Testis (tissue), 3 donors: ENCODE measurements around the gene NRP2. TPM values are rescaled to one million over a fixed set of nuclear protein-coding genes. Genes with fewer than 3 reads are reported as not detected.

Source experiments
- DNase-seq: peaks from one replicate; pipeline ENCODE4 v3.0.0-alpha.2; 2019
- H3K27ac ChIP-seq, 2 donors: fragments of 200-600 bp; sonication (generic); one replicate each; pipeline ENCODE4 v1.5.1; 2019
- H3K27me3 ChIP-seq: fragments of 200-600 bp; sonication (generic); one replicate; pipeline ENCODE4 v1.5.1; 2019
- H3K36me3 ChIP-seq: fragments of 200-600 bp; sonication (generic); one replicate; pipeline ENCODE4 v1.5.1; 2017; ENCODE audit warnings: low read depth; ENCODE audit errors: missing control alignments
- H3K4me1 ChIP-seq: fragments of 200-600 bp; sonication (generic); one replicate; pipeline ENCODE4 v1.5.1; 2019
- H3K4me3 ChIP-seq, 2 donors: fragments of 200-600 bp; sonication (generic); one replicate each; pipeline ENCODE4 v1.5.1; 2017 to 2019
- H3K9me3 ChIP-seq: fragments of 200-600 bp; sonication (generic); one replicate; pipeline ENCODE4 v1.5.1; 2017
- POLR2A ChIP-seq: fragments of 450-650 bp; IDR thresholded peaks from one replicate; pipeline ENCODE4 v1.6.1; 2017; ENCODE audit warnings: antibody characterized with exemption, mild to moderate bottlenecking, moderate library complexity
- WGBS, 2 donors: methylation state at CpG; one replicate each; pipeline ENCODE4 v1.1.5; 2018; 5-methylcytosine and 5-hydroxymethylcytosine counted together
- intact Hi-C: fragments of 100-400 bp; cut with DNase I; formaldehyde crosslinking; loops from one replicate; pipeline ENCODE4 v1.15.1; 2023; ENCODE audit warnings: low total_unique reads
- polyA plus RNA-seq: library from polyadenylated mRNA; stranded (reverse); fragments of 350-450 nt; fragmentation: Illumina TruSeq; extraction: RNeasy Lipid Tissue Mini Kit (QIAGEN cat#74804); gene quantifications from one replicate; pipeline ENCODE4 v1.2.3, GENCODE V29; 2014; ENCODE audit warnings: low read depth, low replicate concordance; ENCODE audit not compliant: insufficient read depth
- total RNA-seq, 2 donors: library from RNA; depleted of rRNA; stranded (reverse); fragments of >200 nt; gene quantifications; one replicate each; pipeline ENCODE4 v1.2.3, GENCODE V29; 2016
- TF ChIP-seq, protein P1 (sequence below), 3 experiments: fragments of 450-650 bp in 2 of 3; fragments of 200-600 bp in 1 of 3; sonication (generic) in 1 of 3; IDR thresholded peaks; one replicate each; pipeline ENCODE4 v1.5.1; 2016 to 2019; ENCODE audit warnings: antibody characterized with exemption in 3 of 3, mild to moderate bottlenecking in 2 of 3, moderate library complexity in 1 of 3

Gene NRP2
- total and polyA plus RNA-seq, 3 donors from 2014 or later: 6.3 to 10.6 (median 6.3) TPM

- Histone ChIP-seq H3K27ac (no peak overlapping the region), H3K4me1 (no peaks in the 10 kb centered on the region), H3K4me3 (no peak overlapping the region), H3K36me3 (no peaks in the 10 kb centered on the region), H3K27me3 (no peaks in the 10 kb centered on the region), H3K9me3 (no peaks in the 10 kb centered on the region)
- TF ChIP-seq, protein P1, sequence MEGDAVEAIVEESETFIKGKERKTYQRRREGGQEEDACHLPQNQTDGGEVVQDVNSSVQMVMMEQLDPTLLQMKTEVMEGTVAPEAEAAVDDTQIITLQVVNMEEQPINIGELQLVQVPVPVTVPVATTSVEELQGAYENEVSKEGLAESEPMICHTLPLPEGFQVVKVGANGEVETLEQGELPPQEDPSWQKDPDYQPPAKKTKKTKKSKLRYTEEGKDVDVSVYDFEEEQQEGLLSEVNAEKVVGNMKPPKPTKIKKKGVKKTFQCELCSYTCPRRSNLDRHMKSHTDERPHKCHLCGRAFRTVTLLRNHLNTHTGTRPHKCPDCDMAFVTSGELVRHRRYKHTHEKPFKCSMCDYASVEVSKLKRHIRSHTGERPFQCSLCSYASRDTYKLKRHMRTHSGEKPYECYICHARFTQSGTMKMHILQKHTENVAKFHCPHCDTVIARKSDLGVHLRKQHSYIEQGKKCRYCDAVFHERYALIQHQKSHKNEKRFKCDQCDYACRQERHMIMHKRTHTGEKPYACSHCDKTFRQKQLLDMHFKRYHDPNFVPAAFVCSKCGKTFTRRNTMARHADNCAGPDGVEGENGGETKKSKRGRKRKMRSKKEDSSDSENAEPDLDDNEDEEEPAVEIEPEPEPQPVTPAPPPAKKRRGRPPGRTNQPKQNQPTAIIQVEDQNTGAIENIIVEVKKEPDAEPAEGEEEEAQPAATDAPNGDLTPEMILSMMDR (IDR thresholded peaks at IDR 0.05): no peak
- TF ChIP-seq POLR2A: no peak
- intact Hi-C loops: no loop called here
- DNase-seq: no peak
- WGBS, 2 donors: 95 to 96% methylated on average over 7 of the region's 7 CpGs
Measured at GRCh38 chr2:205768341-205768740, 86.0 kb downstream of the NRP2 start.

GRCh38 chr2:205768815-205769494, 86.7 kb downstream of the NRP2 start:
- DNase-seq: no peak
- H3K36me3 ChIP-seq: no peaks in the 10 kb centered on the region
- no peak overlapping the region for H3K4me3 ChIP-seq
- no peak overlapping the region for H3K27ac ChIP-seq
- WGBS, 2 donors: 86 to 96% methylated on average over 4 of the region's 4 CpGs
- no peaks in the 10 kb centered on the region for H3K4me1 ChIP-seq
- TF ChIP-seq, protein P1 (IDR thresholded peaks at IDR 0.05): no peak
- TF ChIP-seq POLR2A: no peak
- H3K27me3 ChIP-seq: no peaks in the 10 kb centered on the region
- intact Hi-C loops: no loop called here
- H3K9me3 ChIP-seq: no peaks in the 10 kb centered on the region

DNA sequence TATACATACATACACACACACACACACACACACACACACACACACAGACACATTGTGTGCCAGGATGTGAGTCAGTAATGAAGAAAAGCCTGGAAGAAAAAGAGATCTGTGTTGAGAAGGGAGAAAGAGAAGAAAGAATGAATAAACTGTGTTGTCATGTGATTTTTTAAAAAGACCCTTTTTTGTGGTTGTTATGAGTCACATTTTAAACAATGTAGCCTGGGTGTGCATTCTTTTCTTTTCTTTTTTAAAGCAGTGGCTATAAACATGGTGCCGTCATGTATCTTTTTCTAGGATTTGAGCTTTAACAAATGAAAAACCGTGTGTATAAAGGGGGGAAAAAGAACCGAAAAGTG, 87.2 kb downstream of the NRP2 start:
- no peaks in the 10 kb centered on the region for H3K4me1 ChIP-seq

DNA sequence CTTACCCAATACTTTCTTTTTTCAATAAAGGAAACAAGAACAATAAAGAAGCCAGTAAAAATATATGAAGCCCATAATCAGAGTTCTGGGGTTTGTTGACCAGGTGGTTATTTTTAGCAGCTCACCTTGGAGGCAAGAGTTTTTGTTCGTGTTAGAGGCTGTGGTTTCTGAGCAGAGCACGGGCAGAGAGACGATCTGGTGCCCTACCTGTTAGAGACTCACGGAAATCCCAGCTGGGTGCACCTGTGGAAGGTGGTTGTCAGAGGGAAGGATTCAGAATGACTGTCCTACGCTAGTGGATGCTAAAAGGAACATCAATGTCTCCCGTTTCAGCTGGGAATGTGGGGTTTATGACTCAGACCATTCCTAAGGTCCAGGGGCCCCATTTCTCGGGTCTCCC, 87.6 kb downstream of the NRP2 start:
- no peaks in the 10 kb centered on the region for H3K36me3 ChIP-seq
- DNase-seq: no peak
- H3K4me1 ChIP-seq: no peaks in the 10 kb centered on the region
- H3K4me3 ChIP-seq: no peak overlapping the region
- TF ChIP-seq, protein P1 (IDR thresholded peaks at IDR 0.05): no peak
- no peak for TF ChIP-seq POLR2A
- H3K9me3 ChIP-seq: no peaks in the 10 kb centered on the region
- no peaks in the 10 kb centered on the region for H3K27me3 ChIP-seq
- intact Hi-C loops: no loop called here
- 82 to 86% methylated on average over 7 of the region's 7 CpGs for WGBS, 2 donors
- no peak overlapping the region for H3K27ac ChIP-seq

More for the DNA sequence above, 87.2 kb downstream of the NRP2 start:
- WGBS, 2 donors: 81% methylated on average over 3 of the region's 3 CpGs
- Histone ChIP-seq H3K27ac (no peak overlapping the region), H3K27me3 (no peaks in the 10 kb centered on the region), H3K4me3 (no peak overlapping the region), H3K36me3 (no peaks in the 10 kb centered on the region), H3K9me3 (no peaks in the 10 kb centered on the region)
- intact Hi-C loops: no loop called here
- no peak for DNase-seq
- TF ChIP-seq, protein P1 (IDR thresholded peaks at IDR 0.05): no peak
- TF ChIP-seq POLR2A: no peak

DNA sequence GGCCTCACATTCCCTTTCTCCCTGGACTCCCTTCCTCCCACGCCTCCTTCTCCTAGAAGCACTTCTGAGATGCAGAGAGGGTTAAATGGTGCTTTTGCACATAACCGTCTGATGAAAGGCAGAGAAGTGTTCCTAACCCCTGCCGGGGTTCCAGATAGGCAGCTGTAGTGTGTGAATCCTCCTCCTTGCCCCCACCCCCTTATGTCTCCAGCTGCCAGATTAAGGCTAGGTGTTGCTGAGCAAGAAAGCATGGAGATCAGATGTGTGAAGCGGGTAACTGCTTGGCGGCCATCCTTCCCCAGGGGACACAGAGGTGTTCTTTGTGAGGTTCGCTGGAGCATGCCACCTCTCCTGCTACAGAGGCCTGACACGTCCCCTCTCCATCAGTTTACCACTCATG, 88.3 kb downstream of the NRP2 start:
- no peaks in the 10 kb centered on the region for H3K36me3 ChIP-seq
- DNase-seq: no peak
- H3K4me3 ChIP-seq: no peak overlapping the region
- no peaks in the 10 kb centered on the region for H3K4me1 ChIP-seq
- no peak overlapping the region for H3K27ac ChIP-seq
- TF ChIP-seq, protein P1 (IDR thresholded peaks at IDR 0.05): no peak
- TF ChIP-seq POLR2A: no peak
- WGBS, 2 donors: 88 to 91% methylated on average over 6 to 7 of the region's 7 CpGs
- intact Hi-C loops: no loop called here
- H3K9me3 ChIP-seq: no peaks in the 10 kb centered on the region
- no peaks in the 10 kb centered on the region for H3K27me3 ChIP-seq
